ENCODE measurements around the gene TAF1L. TPM values are rescaled to one million over a fixed set of nuclear protein-coding genes. Genes with fewer than 3 reads are reported as not detected.

Gene TAF1L, protein sequence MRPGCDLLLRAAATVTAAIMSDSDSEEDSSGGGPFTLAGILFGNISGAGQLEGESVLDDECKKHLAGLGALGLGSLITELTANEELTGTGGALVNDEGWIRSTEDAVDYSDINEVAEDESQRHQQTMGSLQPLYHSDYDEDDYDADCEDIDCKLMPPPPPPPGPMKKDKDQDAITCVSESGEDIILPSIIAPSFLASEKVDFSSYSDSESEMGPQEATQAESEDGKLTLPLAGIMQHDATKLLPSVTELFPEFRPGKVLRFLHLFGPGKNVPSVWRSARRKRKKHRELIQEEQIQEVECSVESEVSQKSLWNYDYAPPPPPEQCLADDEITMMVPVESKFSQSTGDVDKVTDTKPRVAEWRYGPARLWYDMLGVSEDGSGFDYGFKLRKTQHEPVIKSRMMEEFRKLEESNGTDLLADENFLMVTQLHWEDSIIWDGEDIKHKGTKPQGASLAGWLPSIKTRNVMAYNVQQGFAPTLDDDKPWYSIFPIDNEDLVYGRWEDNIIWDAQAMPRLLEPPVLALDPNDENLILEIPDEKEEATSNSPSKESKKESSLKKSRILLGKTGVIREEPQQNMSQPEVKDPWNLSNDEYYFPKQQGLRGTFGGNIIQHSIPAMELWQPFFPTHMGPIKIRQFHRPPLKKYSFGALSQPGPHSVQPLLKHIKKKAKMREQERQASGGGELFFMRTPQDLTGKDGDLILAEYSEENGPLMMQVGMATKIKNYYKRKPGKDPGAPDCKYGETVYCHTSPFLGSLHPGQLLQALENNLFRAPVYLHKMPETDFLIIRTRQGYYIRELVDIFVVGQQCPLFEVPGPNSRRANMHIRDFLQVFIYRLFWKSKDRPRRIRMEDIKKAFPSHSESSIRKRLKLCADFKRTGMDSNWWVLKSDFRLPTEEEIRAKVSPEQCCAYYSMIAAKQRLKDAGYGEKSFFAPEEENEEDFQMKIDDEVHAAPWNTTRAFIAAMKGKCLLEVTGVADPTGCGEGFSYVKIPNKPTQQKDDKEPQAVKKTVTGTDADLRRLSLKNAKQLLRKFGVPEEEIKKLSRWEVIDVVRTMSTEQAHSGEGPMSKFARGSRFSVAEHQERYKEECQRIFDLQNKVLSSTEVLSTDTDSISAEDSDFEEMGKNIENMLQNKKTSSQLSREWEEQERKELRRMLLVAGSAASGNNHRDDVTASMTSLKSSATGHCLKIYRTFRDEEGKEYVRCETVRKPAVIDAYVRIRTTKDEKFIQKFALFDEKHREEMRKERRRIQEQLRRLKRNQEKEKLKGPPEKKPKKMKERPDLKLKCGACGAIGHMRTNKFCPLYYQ (N-terminal part only)
- 0.03 TPM for polyA plus RNA-seq
- long read RNA-seq, donor 1, full-length matches to known transcripts, result 1 of 1 reads
- long read RNA-seq, donor 1, partial matches to known transcripts, result 0 of 1 reads
- long read RNA-seq, donor 1, other reads (novel, unspliced or antisense), result 0 of 1 reads
- long read RNA-seq, donor 2, full-length matches to known transcripts, result 1 of 1 reads
- long read RNA-seq, donor 2, partial matches to known transcripts, result 0 of 1 reads
- long read RNA-seq, donor 2, other reads (novel, unspliced or antisense), result 0 of 1 reads
- long read RNA-seq, donor 3, result 0 reads
- long read RNA-seq, donor 4, result 0 reads
- long read RNA-seq, donor 5, result 0 reads
- long read RNA-seq, donor 6, full-length matches to known transcripts, result 1 of 1 reads
- long read RNA-seq, donor 6, partial matches to known transcripts, result 0 of 1 reads
- long read RNA-seq, donor 6, other reads (novel, unspliced or antisense), result 0 of 1 reads
- long read RNA-seq, donor 7, result 0 reads
- long read RNA-seq, donor 8, result 0 reads
- long read RNA-seq, donor 9, result 0 reads
- long read RNA-seq, donor 10, result 0 reads
- long read RNA-seq, donor 11, result 0 reads

DNA sequence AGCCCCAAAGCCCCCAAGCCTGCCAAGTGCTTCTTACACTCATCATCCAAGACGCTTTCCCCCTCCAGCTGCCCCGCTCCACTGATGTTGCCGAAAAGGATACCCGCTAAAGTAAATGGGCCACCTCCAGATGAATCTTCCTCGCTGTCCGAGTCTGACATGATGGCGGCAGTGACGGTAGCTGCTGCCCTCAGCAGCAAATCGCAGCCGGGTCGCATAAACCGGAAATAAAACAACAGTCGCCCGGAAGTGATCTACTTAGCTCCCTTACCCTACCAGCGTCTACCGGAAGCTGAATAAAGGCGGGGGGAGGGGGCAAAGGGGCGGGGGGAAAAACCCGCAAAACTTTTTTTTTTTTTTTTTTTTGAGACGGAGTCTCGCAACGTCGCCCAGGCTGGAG lies at the start of gene TAF1L:
TSS of gene TAF1L (minus strand) at position 308 of the 400 bp plus-strand sequence. CDS start at position 218, 90 bp downstream.
- Histone ChIP-seq H3K4me3 (ENCODE audit: low read length) (no peak within 1 kb of the TSS), H3K9me3 (ENCODE audit: control insufficient read depth, low read depth, low read length) (no peaks in the 10 kb centered on the region), H3K27me3 (ENCODE audit: control insufficient read depth, insufficient read depth, low read length) (no peaks in the 10 kb centered on the region), H3K4me1 (ENCODE audit: control insufficient read depth, insufficient read depth, low read length) (no peaks in the 10 kb centered on the region), H3K27ac (ENCODE audit: low read length) (no peak within 1 kb of the TSS), H3K36me3 (ENCODE audit: control insufficient read depth, insufficient read depth, low read length) (no peaks in the 10 kb centered on the region)
- DNase-seq, result no peak
- WGBS (ENCODE audit: insufficient coverage, low lambda C conversion rate), result no CpG with 5 or more reads among the region's 23 CpGs

DNA sequence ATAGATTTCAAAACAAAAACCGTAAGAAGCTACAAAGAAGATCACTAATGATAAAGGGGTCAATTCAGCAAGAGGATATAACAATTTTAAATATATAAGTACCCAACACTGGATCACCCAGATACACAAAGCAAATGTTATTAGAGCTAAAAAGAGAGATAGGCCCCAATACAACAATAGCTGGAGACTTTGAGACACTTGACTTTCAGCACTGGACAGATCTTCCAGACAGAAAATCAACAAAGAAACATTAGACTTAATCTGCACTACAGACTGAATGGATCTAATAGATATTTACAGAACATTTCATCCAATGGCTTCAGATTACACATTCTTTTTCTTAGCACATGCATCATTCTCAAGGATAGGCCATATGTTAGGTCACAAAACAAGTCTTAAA lies 46.3 kb upstream of the TAF1L start:
- Histone ChIP-seq H3K4me3 (ENCODE audit: low read length) (no peak overlapping the region), H3K27me3 (ENCODE audit: control insufficient read depth, insufficient read depth, low read length) (no peaks in the 10 kb centered on the region), H3K4me1 (ENCODE audit: control insufficient read depth, insufficient read depth, low read length) (no peaks in the 10 kb centered on the region), H3K9me3 (ENCODE audit: control insufficient read depth, low read depth, low read length) (no peaks in the 10 kb centered on the region), H3K36me3 (ENCODE audit: control insufficient read depth, insufficient read depth, low read length) (no peaks in the 10 kb centered on the region), H3K27ac (ENCODE audit: low read length) (no peak overlapping the region)
- 100% methylated on average over 1 of the region's 1 CpG for WGBS (ENCODE audit: insufficient coverage, low lambda C conversion rate)
- DNase-seq, result no peak

DNA sequence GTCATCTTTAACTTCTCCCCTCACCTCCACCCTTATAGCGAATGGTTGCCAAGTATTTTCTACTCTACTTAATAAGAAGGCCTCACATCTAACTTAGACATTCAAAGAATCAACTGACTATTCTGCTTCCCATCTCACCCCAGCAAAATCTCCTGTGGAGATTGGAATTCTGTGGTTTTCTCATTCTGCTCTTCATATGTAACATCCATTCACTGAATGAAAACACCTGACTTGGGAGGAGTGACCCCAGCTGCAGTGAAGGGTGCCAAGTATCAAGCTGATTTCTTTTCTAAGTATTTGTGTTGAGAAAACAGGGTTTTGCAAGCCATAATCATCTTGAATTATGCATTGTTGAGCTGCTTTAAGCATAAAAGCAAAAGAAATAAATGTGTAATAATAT lies 42.5 kb upstream of the TAF1L start:
- DNase-seq, result no peak
- H3K9me3 ChIP-seq (ENCODE audit: control insufficient read depth, low read depth, low read length), result no peaks in the 10 kb centered on the region
- H3K4me1 ChIP-seq (ENCODE audit: control insufficient read depth, insufficient read depth, low read length), result no peaks in the 10 kb centered on the region
- no peak overlapping the region for H3K27ac ChIP-seq (ENCODE audit: low read length)
- H3K36me3 ChIP-seq (ENCODE audit: control insufficient read depth, insufficient read depth, low read length), result no peaks in the 10 kb centered on the region
- H3K4me3 ChIP-seq (ENCODE audit: low read length), result no peak overlapping the region
- no peaks in the 10 kb centered on the region for H3K27me3 ChIP-seq (ENCODE audit: control insufficient read depth, insufficient read depth, low read length)
- no CpG with 5 or more reads among the region's 1 CpG for WGBS (ENCODE audit: insufficient coverage, low lambda C conversion rate)

DNA sequence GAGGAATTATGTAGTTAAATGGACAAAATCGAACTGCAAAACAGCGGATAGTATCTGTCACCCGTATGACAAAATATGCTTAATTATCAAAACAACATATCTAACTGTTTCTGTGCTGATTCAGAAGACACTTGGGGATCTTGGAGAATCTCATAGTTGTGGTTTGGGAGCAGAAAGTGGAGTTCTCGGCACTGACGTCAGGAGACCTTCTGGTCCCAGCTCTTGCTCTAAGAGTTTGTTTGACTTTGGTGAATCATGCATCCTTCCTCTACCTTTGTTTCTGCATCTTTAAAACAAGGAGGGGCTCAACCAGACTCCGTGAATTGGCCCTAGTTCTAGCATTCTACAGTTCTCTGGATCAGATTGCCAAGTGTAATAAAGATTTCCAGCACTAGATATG lies 37.0 kb upstream of the TAF1L start:
- WGBS (ENCODE audit: insufficient coverage, low lambda C conversion rate), result 100% methylated on average over 3 of the region's 6 CpGs
- Histone ChIP-seq H3K9me3 (ENCODE audit: control insufficient read depth, low read depth, low read length) (no peaks in the 10 kb centered on the region), H3K27ac (ENCODE audit: low read length) (no peak overlapping the region), H3K4me1 (ENCODE audit: control insufficient read depth, insufficient read depth, low read length) (no peaks in the 10 kb centered on the region), H3K36me3 (ENCODE audit: control insufficient read depth, insufficient read depth, low read length) (no peaks in the 10 kb centered on the region), H3K4me3 (ENCODE audit: low read length) (no peak overlapping the region), H3K27me3 (ENCODE audit: control insufficient read depth, insufficient read depth, low read length) (no peaks in the 10 kb centered on the region)
- DNase-seq, result no peak

DNA sequence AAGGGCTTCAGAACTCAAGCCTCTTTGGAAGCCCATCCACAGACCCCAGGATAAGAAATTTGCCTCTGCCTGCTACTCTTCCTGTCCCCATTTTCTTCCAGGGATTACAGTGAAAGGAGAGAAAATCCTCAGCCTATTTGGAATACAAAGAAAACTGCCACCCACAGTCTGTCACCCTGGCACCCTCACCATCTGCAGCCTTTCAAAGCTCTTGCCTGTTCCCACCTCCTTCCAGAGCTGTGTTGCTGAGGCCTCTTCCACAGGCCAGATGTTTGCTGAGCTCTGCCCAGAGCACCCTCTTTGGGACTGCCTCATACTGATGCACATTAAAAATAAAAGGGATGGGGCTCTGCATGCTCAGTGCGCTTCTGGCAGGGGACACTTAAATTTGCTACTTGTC lies 35.9 kb upstream of the TAF1L start:
- H3K4me1 ChIP-seq (ENCODE audit: control insufficient read depth, insufficient read depth, low read length), result no peaks in the 10 kb centered on the region
- no peak for DNase-seq
- no peaks in the 10 kb centered on the region for H3K36me3 ChIP-seq (ENCODE audit: control insufficient read depth, insufficient read depth, low read length)
- H3K27ac ChIP-seq (ENCODE audit: low read length), result no peak overlapping the region
- H3K27me3 ChIP-seq (ENCODE audit: control insufficient read depth, insufficient read depth, low read length), result no peaks in the 10 kb centered on the region
- WGBS (ENCODE audit: insufficient coverage, low lambda C conversion rate), result no CpG with 5 or more reads among the region's 1 CpG
- no peaks in the 10 kb centered on the region for H3K9me3 ChIP-seq (ENCODE audit: control insufficient read depth, low read depth, low read length)
- H3K4me3 ChIP-seq (ENCODE audit: low read length), result no peak overlapping the region

DNA sequence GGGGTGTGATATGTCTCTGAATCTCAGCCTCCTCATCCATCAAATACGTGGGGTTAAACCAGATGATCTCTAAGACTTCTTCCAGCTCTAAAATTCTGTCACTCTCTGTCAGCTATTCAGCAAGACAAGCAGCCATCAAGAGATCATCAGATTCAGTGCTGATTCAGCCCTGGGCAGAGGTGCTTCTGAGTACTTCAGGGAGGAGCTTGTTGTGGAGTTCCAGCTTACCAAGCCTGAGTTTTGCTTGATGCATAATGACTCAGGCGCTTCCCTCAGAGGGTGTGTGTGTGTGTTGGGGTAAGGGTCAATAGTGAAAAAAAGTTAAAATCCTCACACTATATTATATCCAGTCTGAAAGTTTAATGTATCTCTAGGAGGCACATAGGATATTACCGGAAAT lies 29.6 kb upstream of the TAF1L start:
- Histone ChIP-seq H3K36me3 (ENCODE audit: control insufficient read depth, insufficient read depth, low read length) (no peaks in the 10 kb centered on the region), H3K9me3 (ENCODE audit: control insufficient read depth, low read depth, low read length) (no peaks in the 10 kb centered on the region), H3K27ac (ENCODE audit: low read length) (no peak overlapping the region), H3K27me3 (ENCODE audit: control insufficient read depth, insufficient read depth, low read length) (no peaks in the 10 kb centered on the region), H3K4me3 (ENCODE audit: low read length) (no peak overlapping the region), H3K4me1 (ENCODE audit: control insufficient read depth, insufficient read depth, low read length) (no peaks in the 10 kb centered on the region)
- WGBS (ENCODE audit: insufficient coverage, low lambda C conversion rate), result 80% methylated on average over 1 of the region's 3 CpGs
- no peak for DNase-seq

DNA sequence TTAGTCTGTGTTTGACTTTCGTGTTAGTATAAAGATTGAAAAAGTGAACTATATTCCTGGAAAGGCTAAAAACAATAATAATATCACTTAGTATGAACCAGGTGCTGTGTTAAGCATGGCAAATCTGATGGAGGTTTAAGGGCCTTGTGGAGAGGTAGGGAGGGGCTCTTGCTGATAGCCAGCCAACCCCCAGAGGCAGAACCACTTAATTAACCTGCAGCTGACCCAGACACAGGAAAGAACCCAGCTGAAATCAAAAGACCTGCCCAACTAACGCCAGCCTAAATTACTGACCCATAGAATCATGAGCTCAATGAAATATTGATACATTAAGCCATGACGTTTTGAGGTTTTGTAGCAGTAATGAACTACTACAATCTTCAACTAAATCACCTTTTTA lies 28.3 kb upstream of the TAF1L start:
- no peaks in the 10 kb centered on the region for H3K4me1 ChIP-seq (ENCODE audit: control insufficient read depth, insufficient read depth, low read length)
- no peaks in the 10 kb centered on the region for H3K36me3 ChIP-seq (ENCODE audit: control insufficient read depth, insufficient read depth, low read length)
- DNase-seq, result no peak
- no peak overlapping the region for H3K4me3 ChIP-seq (ENCODE audit: low read length)
- no peaks in the 10 kb centered on the region for H3K9me3 ChIP-seq (ENCODE audit: control insufficient read depth, low read depth, low read length)
- no peaks in the 10 kb centered on the region for H3K27me3 ChIP-seq (ENCODE audit: control insufficient read depth, insufficient read depth, low read length)
- 40% methylated on average over 1 of the region's 3 CpGs for WGBS (ENCODE audit: insufficient coverage, low lambda C conversion rate)
- no peak overlapping the region for H3K27ac ChIP-seq (ENCODE audit: low read length)

DNA sequence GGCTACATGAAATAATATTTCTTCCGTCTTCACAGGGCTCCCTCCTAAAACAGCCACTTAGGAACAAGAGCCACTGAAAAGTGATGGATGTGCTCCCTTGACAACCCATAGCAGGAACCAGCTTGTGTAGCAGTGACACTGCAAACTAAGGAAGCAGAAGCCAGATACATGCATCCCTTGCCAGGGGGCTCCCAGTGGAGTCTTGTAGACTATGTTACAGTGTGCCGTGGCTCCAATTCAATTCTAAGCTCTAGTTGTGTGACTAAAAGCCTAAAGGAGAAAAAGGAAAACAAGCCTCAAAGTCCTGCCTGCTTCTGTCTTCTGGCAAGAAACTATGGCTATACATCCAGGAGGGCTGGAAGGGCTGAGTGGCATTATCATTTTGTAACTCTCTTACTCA lies 12.2 kb upstream of the TAF1L start:
- no CpG with 5 or more reads among the region's 2 CpGs for WGBS (ENCODE audit: insufficient coverage, low lambda C conversion rate)
- H3K9me3 ChIP-seq (ENCODE audit: control insufficient read depth, low read depth, low read length), result no peaks in the 10 kb centered on the region

DNA sequence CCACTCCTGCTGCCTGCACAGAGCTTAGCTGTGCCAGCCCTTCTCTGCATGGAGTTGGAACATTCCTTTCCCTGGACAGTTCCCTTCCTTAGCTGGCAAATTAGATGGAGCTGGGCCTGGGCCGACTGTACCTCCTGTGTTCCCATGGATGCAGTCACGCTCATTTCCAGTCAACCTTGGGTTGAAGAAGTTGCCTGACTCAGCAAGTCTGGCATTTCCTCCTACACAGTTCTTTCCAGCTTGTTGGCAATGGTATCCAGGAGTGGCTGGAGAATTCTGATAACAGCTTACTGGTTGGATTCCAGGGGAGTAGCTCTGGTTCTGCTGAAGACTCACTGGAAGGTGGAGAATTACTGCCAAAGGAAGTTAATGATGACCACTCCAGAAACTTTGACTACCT lies 9.2 kb upstream of the TAF1L start:
- Histone ChIP-seq H3K4me1 (ENCODE audit: control insufficient read depth, insufficient read depth, low read length) (no peaks in the 10 kb centered on the region), H3K4me3 (ENCODE audit: low read length) (no peak overlapping the region), H3K27ac (ENCODE audit: low read length) (no peak overlapping the region), H3K9me3 (ENCODE audit: control insufficient read depth, low read depth, low read length) (no peaks in the 10 kb centered on the region), H3K27me3 (ENCODE audit: control insufficient read depth, insufficient read depth, low read length) (no peaks in the 10 kb centered on the region), H3K36me3 (ENCODE audit: control insufficient read depth, insufficient read depth, low read length) (no peaks in the 10 kb centered on the region)
- no peak for DNase-seq
- WGBS (ENCODE audit: insufficient coverage, low lambda C conversion rate), result 100% methylated on average over 1 of the region's 2 CpGs

More for the DNA sequence above, 12.2 kb upstream of the TAF1L start:
- DNase-seq, result no peak
- H3K4me1 ChIP-seq (ENCODE audit: control insufficient read depth, insufficient read depth, low read length), result no peaks in the 10 kb centered on the region
- no peaks in the 10 kb centered on the region for H3K36me3 ChIP-seq (ENCODE audit: control insufficient read depth, insufficient read depth, low read length)
- no peaks in the 10 kb centered on the region for H3K27me3 ChIP-seq (ENCODE audit: control insufficient read depth, insufficient read depth, low read length)
- no peak overlapping the region for H3K4me3 ChIP-seq (ENCODE audit: low read length)
- H3K27ac ChIP-seq (ENCODE audit: low read length), result no peak overlapping the region

Data from large intestine (tissue), 12 donors.